DND-41 (cell line): ENCODE data around the gene HRH1.
"Not testable (repeated sequence)": the region's sequence is repeated elsewhere in the genome, so short reads cannot be mapped to it uniquely, and the experiment has no call there.

Source experiments
- ATAC-seq: fragments of 200-7000 bp; cut with Tn5 transposase; 3 replicates; pipeline ENCODE4 v1.9.1; 2021; ENCODE audit warnings: low read depth; ENCODE audit not compliant: insufficient read depth
- DNase-seq: peaks from one replicate; pipeline ENCODE4 v3.0.0-alpha.2; 2020
- H2AFZ ChIP-seq: 2 replicates; pipeline ENCODE4 v1.6.0; 2012; ENCODE audit warnings: low read depth, low read length
- H3K27ac ChIP-seq: 2 replicates; pipeline ENCODE4 v1.5.1; 2012; ENCODE audit warnings: low read length, inconsistent platforms
- H3K27me3 ChIP-seq: fragments of 200-600 bp; sonication (generic); 2 replicates; pipeline ENCODE4 v1.6.0; 2012; ENCODE audit warnings: low read length, mild to moderate bottlenecking, inconsistent platforms; ENCODE audit not compliant: insufficient read depth, poor library complexity
- H3K36me3 ChIP-seq: 2 replicates; pipeline ENCODE4 v1.5.1; 2012; ENCODE audit warnings: low read length, inconsistent platforms; ENCODE audit not compliant: insufficient read depth
- H3K4me1 ChIP-seq: 2 replicates; pipeline ENCODE4 v1.5.1; 2012; ENCODE audit warnings: mild to moderate bottlenecking, low read length; ENCODE audit not compliant: insufficient read depth
- H3K4me2 ChIP-seq: 2 replicates; pipeline ENCODE4 v1.6.0; 2012; ENCODE audit warnings: mild to moderate bottlenecking, moderate library complexity, low read length, inconsistent platforms; ENCODE audit not compliant: insufficient read depth
- H3K4me3 ChIP-seq, 2 experiments: fragments of 200-600 bp in 1 of 2; shearing (Covaris generic) in 1 of 2; 2 replicates each; pipeline ENCODE4 v1.5.1; 2012 to 2016; ENCODE audit warnings: inconsistent platforms in 2 of 2, low read length in 2 of 2, mild to moderate bottlenecking in 2 of 2, low read depth in 1 of 2, moderate library complexity in 1 of 2
- H3K79me2 ChIP-seq: 2 replicates; pipeline ENCODE4 v1.6.0; 2012; ENCODE audit warnings: low read length, inconsistent platforms; ENCODE audit not compliant: insufficient read depth
- H3K9ac ChIP-seq: 2 replicates; pipeline ENCODE4 v1.6.0; 2012; ENCODE audit warnings: low read depth, mild to moderate bottlenecking, inconsistent platforms, low read length, moderate library complexity
- H3K9me3 ChIP-seq: 2 replicates; pipeline ENCODE4 v1.5.1; 2012; ENCODE audit warnings: low read length, moderate library complexity, mild to moderate bottlenecking, inconsistent platforms; ENCODE audit not compliant: insufficient read depth, severe bottlenecking
- H4K20me1 ChIP-seq: 2 replicates; pipeline ENCODE4 v1.6.0; 2012; ENCODE audit warnings: low read length; ENCODE audit not compliant: insufficient read depth
- EZH2 ChIP-seq: IDR thresholded peaks from 3 replicates; pipeline ENCODE4 v1.6.1; 2012; ENCODE audit warnings: borderline replicate concordance, low read depth, mild to moderate bottlenecking, moderate library complexity, low read length, inconsistent platforms; ENCODE audit not compliant: severe bottlenecking
- TF ChIP-seq, protein P1 (sequence below): IDR thresholded peaks from 2 replicates; pipeline ENCODE4 v1.5.1; 2012; ENCODE audit warnings: borderline replicate concordance, low read length, moderate library complexity, mild to moderate bottlenecking; ENCODE audit not compliant: poor library complexity, severe bottlenecking; ENCODE audit errors: extremely low read depth

Gene HRH1

GRCh38 chr3:11178421-11178820 is 24.1 kb downstream of the HRH1 start:
- DNase-seq, result no peak
- H3K36me3 ChIP-seq, result no peaks in the 10 kb centered on the region
- no peak overlapping the region for H2AFZ ChIP-seq
- H3K9me3 ChIP-seq, result no peaks in the 10 kb centered on the region
- no peak overlapping the region for H3K4me2 ChIP-seq
- H3K4me3 ChIP-seq, result no peak overlapping the region
- H3K27ac ChIP-seq, result no peak overlapping the region
- H3K27me3 ChIP-seq, result no peaks in the 10 kb centered on the region
- no peak overlapping the region for H3K9ac ChIP-seq
- no peak for ATAC-seq
- H3K79me2 ChIP-seq, result no peaks in the 10 kb centered on the region
- TF ChIP-seq EZH2, result no peak
- TF ChIP-seq, protein P1, sequence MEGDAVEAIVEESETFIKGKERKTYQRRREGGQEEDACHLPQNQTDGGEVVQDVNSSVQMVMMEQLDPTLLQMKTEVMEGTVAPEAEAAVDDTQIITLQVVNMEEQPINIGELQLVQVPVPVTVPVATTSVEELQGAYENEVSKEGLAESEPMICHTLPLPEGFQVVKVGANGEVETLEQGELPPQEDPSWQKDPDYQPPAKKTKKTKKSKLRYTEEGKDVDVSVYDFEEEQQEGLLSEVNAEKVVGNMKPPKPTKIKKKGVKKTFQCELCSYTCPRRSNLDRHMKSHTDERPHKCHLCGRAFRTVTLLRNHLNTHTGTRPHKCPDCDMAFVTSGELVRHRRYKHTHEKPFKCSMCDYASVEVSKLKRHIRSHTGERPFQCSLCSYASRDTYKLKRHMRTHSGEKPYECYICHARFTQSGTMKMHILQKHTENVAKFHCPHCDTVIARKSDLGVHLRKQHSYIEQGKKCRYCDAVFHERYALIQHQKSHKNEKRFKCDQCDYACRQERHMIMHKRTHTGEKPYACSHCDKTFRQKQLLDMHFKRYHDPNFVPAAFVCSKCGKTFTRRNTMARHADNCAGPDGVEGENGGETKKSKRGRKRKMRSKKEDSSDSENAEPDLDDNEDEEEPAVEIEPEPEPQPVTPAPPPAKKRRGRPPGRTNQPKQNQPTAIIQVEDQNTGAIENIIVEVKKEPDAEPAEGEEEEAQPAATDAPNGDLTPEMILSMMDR, result no peak
- no peaks in the 10 kb centered on the region for H3K4me1 ChIP-seq
- H4K20me1 ChIP-seq, result no peaks in the 10 kb centered on the region

GRCh38 chr3:11184328-11184969 is 30.2 kb downstream of the HRH1 start:
- not testable (repeated sequence) for H3K9me3 ChIP-seq, H3K4me2 ChIP-seq, H3K9ac ChIP-seq, H3K27ac ChIP-seq, ATAC-seq, H3K36me3 ChIP-seq, H3K4me3 ChIP-seq, H3K79me2 ChIP-seq, H2AFZ ChIP-seq, H4K20me1 ChIP-seq, H3K4me1 ChIP-seq, DNase-seq
- H3K27me3 ChIP-seq, result peaks cover 17% of the 10 kb centered on the region

DNA sequence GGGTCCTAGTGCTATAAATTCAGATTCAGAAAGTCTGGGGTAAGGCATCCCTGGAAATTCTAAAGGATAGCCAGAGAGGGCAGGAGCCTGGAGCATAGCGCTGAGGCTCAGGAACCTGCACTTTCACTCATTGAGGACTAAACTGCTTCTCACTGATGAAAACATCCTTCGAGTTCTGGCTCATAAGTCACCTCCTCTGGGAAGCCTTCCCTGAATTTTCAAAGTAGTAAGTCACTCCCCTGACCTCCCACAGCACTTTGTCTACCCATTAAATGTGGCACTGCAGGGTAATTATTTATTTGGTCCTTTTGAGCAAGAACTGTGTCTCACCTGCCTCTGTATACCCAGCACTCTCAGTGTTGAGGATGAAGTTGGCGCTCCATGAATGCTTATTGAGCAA is 30.9 kb downstream of the HRH1 start:
- TF ChIP-seq, protein P1, result no peak
- TF ChIP-seq EZH2, result no peak
- H3K9ac ChIP-seq, result no peak overlapping the region
- H3K27me3 ChIP-seq, result peaks cover 17% of the 10 kb centered on the region
- no peaks in the 10 kb centered on the region for H3K79me2 ChIP-seq
- ATAC-seq (no peak), DNase-seq (no peak)
- no peak overlapping the region for H3K27ac ChIP-seq
- no peaks in the 10 kb centered on the region for H4K20me1 ChIP-seq
- H3K4me3 ChIP-seq, result no peak overlapping the region
- no peak overlapping the region for H2AFZ ChIP-seq
- no peaks in the 10 kb centered on the region for H3K36me3 ChIP-seq
- H3K4me2 ChIP-seq, result no peak overlapping the region
- H3K9me3 ChIP-seq, result no peaks in the 10 kb centered on the region
- H3K4me1 ChIP-seq, result no peaks in the 10 kb centered on the region

- no peak overlapping the region for H2AFZ ChIP-seq
- ATAC-seq, result no peak
These were observed 31.4 kb downstream of the HRH1 start for GRCh38 chr3:11185564-11186317.

More at GRCh38 chr3:11185564-11186317, 31.4 kb downstream of the HRH1 start:
- no peak overlapping the region for H3K4me3 ChIP-seq
- TF ChIP-seq EZH2, result no peak
- TF ChIP-seq, protein P1, result no peak
- no peak overlapping the region for H3K27ac ChIP-seq
- no peaks in the 10 kb centered on the region for H4K20me1 ChIP-seq
- no peaks in the 10 kb centered on the region for H3K36me3 ChIP-seq
- H3K27me3 ChIP-seq, result peaks cover 17% of the 10 kb centered on the region
- H3K4me1 ChIP-seq, result no peaks in the 10 kb centered on the region
- no peak overlapping the region for H3K9ac ChIP-seq
- H3K9me3 ChIP-seq, result no peaks in the 10 kb centered on the region
- H3K4me2 ChIP-seq, result no peak overlapping the region
- DNase-seq, result no peak
- no peaks in the 10 kb centered on the region for H3K79me2 ChIP-seq
